SHP77 (cell line): ENCODE measurements around the gene COL16A1.

Experiments used
- DNase-seq, 2 experiments: peaks; one replicate each; lab custom pipeline; 2025; lab: John Stamatoyannopoulos, UW

The COL16A1 gene

GRCh38 chr1:31703431-31704270 is at the start of gene COL16A1:
Gene COL16A1 (minus strand): TSS chr1:31704017. CDS start chr1:31702193, 1,824 bp downstream.
- DNase-seq = no peak

- no peak for DNase-seq
These were observed 49.2 kb upstream of the COL16A1 start for GRCh38 chr1:31752952-31753475.

- DNase-seq = no peak
These were observed 48.4 kb upstream of the COL16A1 start for GRCh38 chr1:31752258-31752657.

- DNase-seq = no peak
These were observed 48.0 kb upstream of the COL16A1 start for GRCh38 chr1:31751822-31752241.

GRCh38 chr1:31750858-31751510 is 47.2 kb upstream of the COL16A1 start:
- no peak for DNase-seq

- no peak for DNase-seq
These were observed 46.2 kb upstream of the COL16A1 start for GRCh38 chr1:31749785-31750735.

GRCh38 chr1:31748365-31748764 is 44.5 kb upstream of the COL16A1 start:
- no peak for DNase-seq

GRCh38 chr1:31747304-31747703 is 43.5 kb upstream of the COL16A1 start:
- no peak for DNase-seq

GRCh38 chr1:31746687-31747086 is 42.9 kb upstream of the COL16A1 start:
- no peak for DNase-seq

- no peak for DNase-seq
These were observed 42.3 kb upstream of the COL16A1 start for GRCh38 chr1:31745946-31746670.

- peak; percentile 76 to 77 for DNase-seq
These were observed 41.5 kb upstream of the COL16A1 start for GRCh38 chr1:31745096-31745945.

- DNase-seq = no peak
These were observed 40.5 kb upstream of the COL16A1 start for GRCh38 chr1:31744165-31744888.

- no peak for DNase-seq
These were observed 38.8 kb upstream of the COL16A1 start for GRCh38 chr1:31742462-31743212.

- DNase-seq = no peak
These were observed 35.5 kb upstream of the COL16A1 start for GRCh38 chr1:31739346-31739745.

- DNase-seq = no peak
These were observed 32.9 kb upstream of the COL16A1 start for GRCh38 chr1:31736675-31737074.

GRCh38 chr1:31735571-31735970 is 31.8 kb upstream of the COL16A1 start:
- DNase-seq = no peak

- DNase-seq = no peak
These were observed 30.8 kb upstream of the COL16A1 start for GRCh38 chr1:31734582-31735107.

- DNase-seq = no peak
These were observed 29.8 kb upstream of the COL16A1 start for GRCh38 chr1:31733389-31734219.
